Heart left ventricle (tissue), 16 donors: ENCODE results near the gene HIBADH. TPM values are rescaled to one million over a fixed set of nuclear protein-coding genes. Genes with fewer than 3 reads are reported as not detected.

ENCODE experiments used
- ATAC-seq, 4 donors: fragments of 200-7000 bp; cut with Tn5 transposase; one replicate each; pipeline ENCODE4 v1.9.1; 2020 to 2022; ENCODE audit warnings: moderate library complexity in 4 of 4, mild to moderate bottlenecking in 3 of 4, moderate number of reproducible peaks in 1 of 4
- DNase-seq, 5 donors: peaks; one replicate each; pipeline ENCODE4 v3.0.0-alpha.2; 2020
- H3K27ac ChIP-seq, 12 donors: fragments of 200-600 bp; sonication (generic) in 4 of 12; one replicate each; pipeline versions ENCODE4 v1.5.0 to v1.8.0; 2016 to 2022; ENCODE audit warnings: mild to moderate bottlenecking in 2 of 12
- H3K27me3 ChIP-seq, 9 donors: fragments of 200-600 bp; sonication (generic) in 2 of 9; one replicate each; pipeline versions ENCODE4 v1.5.1 to v1.8.0; 2016 to 2022; ENCODE audit warnings: mild to moderate bottlenecking in 3 of 9
- H3K36me3 ChIP-seq, 9 donors: fragments of 200-600 bp; sonication (generic) in 2 of 9; one replicate each; pipeline versions ENCODE4 v1.5.0 to v1.8.0; 2018 to 2022; ENCODE audit warnings: mild to moderate bottlenecking in 2 of 9
- H3K4me1 ChIP-seq, 12 donors: fragments of 200-600 bp; sonication (generic) in 4 of 12; one replicate each; pipeline versions ENCODE4 v1.5.0 to v1.8.0; 2016 to 2022; ENCODE audit warnings: mild to moderate bottlenecking in 3 of 12
- H3K4me3 ChIP-seq, 12 donors: fragments of 200-600 bp; sonication (generic) in 4 of 12; one replicate each; pipeline versions ENCODE4 v1.5.0 to v1.8.0; 2017 to 2022; ENCODE audit warnings: mild to moderate bottlenecking in 9 of 12, moderate library complexity in 4 of 12
- H3K9me3 ChIP-seq, 12 donors: fragments of 200-600 bp; sonication (generic) in 4 of 12; one replicate each; pipeline versions ENCODE4 v1.5.0 to v1.8.0; 2016 to 2022; ENCODE audit warnings: mild to moderate bottlenecking in 1 of 12
- CTCF ChIP-seq, 12 donors: fragments of 200-600 bp; sonication (generic) in 4 of 12; IDR thresholded peaks; one replicate each; pipeline versions ENCODE4 v1.5.0 to v1.8.0; 2018 to 2022; ENCODE audit warnings: antibody characterized with exemption in 12 of 12, mild to moderate bottlenecking in 5 of 12
- POLR2A ChIP-seq, 2 donors: fragments of 450-650 bp; IDR thresholded peaks; one replicate each; pipeline ENCODE4 v1.6.1; 2017; ENCODE audit warnings: antibody characterized with exemption in 2 of 2, mild to moderate bottlenecking in 2 of 2, moderate library complexity in 2 of 2
- WGBS, 4 donors: extraction: QIAGEN DNeasy Blood & Tissue Kit in 2 of 4; methylation state at CpG; one replicate each; pipeline versions ENCODE4 v1.1.5 to v1.1.7; 2013 to 2018; 5-methylcytosine and 5-hydroxymethylcytosine counted together
- intact Hi-C, 10 donors: fragments of 100-400 bp; cut with DNase I; formaldehyde crosslinking; loops; one replicate each; pipeline versions ENCODE4 v1.11.1 to v1.14.2; 2022
- polyA plus RNA-seq, 2 donors: library from polyadenylated mRNA; stranded (reverse); fragments of 200-250 nt; gene quantifications; one replicate each; pipeline ENCODE4 v1.2.3, GENCODE V29; 2013
- total RNA-seq, 9 donors: library from RNA; depleted of rRNA in 2 of 9; stranded (reverse); fragments of >200 nt in 2 of 9; fragmentation: NEBNext Ultra II Directional in 3 of 9; extraction: Animal tissue kit (Norgen Biotek cat#: 25700) in 3 of 9; gene quantifications; one replicate each; pipeline versions ENCODE4 v1.1.0 to v1.2.4, GENCODE V29; 2016 to 2023
- donor health status: ischemic (EF 13 %, LVEDD 7.1; RV severe dilation, severe dysfunction).
- donor health status: healthy with polysubstance abuse.
- donor health status: DM: no; HTN: yes; CAD: no.
- donor health status: DM: no; HTN: no; CAD: no.
- donor health status: ischemic (EF 25% LVEDD 6.9; RV normal size, moderate dysfunction).
- donor health status: ischemic (EF 25% LVEDD 5.7; RV mildly dilated, moderate dysfunction).
- donor health status: healthy.
- donor health status: DM: yes; HTN: yes; CAD: no.
- donor health status: ischemic (EF 35%, LVEDD 5.7; RV mildly dilated, moderate dysfunction).
- donor health status: nonischemic (EF 11% LVEDD 7.7; RV severe dilation, severe dysfunction).
- donor health status: DM: yes; HTN: yes; CAD: no.
- donor health status: PGD.
- donor health status: ischemic (EF 29% LVEDD 5.4; RV normal size, mild dysfunction).
- donor health status: nonischemic (EF 23%, LVEDD 6.1; RV moderate dilation, normal function).

The HIBADH gene
- total and polyA plus RNA-seq, 11 donors, result 34.4 to 107 (median 69.3) TPM

DNA sequence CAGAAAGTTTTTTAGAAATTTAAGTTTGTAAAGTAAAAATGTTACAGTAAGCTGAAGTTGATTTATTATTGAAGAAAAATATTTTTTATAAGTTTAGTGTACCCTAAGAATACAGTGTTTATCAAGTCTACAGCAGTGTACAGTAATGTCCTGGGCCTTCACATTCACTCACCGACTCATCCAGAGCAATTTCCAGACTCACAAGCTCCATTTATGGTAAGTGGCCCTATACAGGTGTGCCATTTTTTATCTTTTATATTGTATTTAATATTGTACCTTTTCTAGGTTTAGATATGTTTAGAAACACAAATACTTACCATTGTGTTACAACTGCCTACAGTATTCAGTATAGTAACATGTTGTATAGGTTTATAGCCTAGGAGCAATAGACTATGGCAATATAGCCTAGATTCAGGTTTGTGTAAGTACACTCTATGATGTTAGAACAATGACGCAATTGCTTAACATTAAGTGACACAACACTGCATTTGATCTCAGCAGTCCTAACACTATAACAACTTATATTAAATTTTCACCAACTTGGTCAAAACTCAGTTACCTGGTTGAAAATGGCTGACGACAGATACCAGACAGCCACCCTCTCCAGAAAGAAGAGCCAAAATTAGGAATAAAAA, 45.7 kb downstream of the HIBADH start:
- intact Hi-C loops, result no loop called here
- no peak for ATAC-seq
- WGBS, 4 donors, result 66 to 91% (median 76%) methylated on average over 3 of the region's 3 CpGs

GRCh38 chr7:27616186-27616491, 46.5 kb downstream of the HIBADH start:
- ATAC-seq (no peak), DNase-seq (no peak)
- WGBS, 4 donors, result 92 to 98% (median 94%) methylated on average over 2 of the region's 2 CpGs
- TF ChIP-seq CTCF (IDR thresholded peaks at IDR 0.05) (no peak), POLR2A (IDR thresholded peaks at IDR 0.05) (no peak)
- peaks cover 0 to 25% (median 3%) of the 10 kb centered on the region in 9 donors for H3K36me3 ChIP-seq
- H3K27me3 ChIP-seq, result no peaks in the 10 kb centered on the region
- peaks cover 0 to 29% (median 21%) of the 10 kb centered on the region in 12 donors for H3K9me3 ChIP-seq
- intact Hi-C loops, result no loop called here
- no peak overlapping the region for H3K4me3 ChIP-seq
- no peaks in the 10 kb centered on the region for H3K4me1 ChIP-seq
- no peak overlapping the region for H3K27ac ChIP-seq

More for the DNA sequence above, 45.7 kb downstream of the HIBADH start:
- Histone ChIP-seq H3K27me3 (no peaks in the 10 kb centered on the region), H3K4me3 (no peak overlapping the region), H3K4me1 (no peaks in the 10 kb centered on the region), H3K36me3 (peaks cover 0 to 32% (median 3%) of the 10 kb centered on the region in 9 donors), H3K27ac (no peak overlapping the region), H3K9me3 (peaks cover 0 to 38% (median 26%) of the 10 kb centered on the region in 12 donors)
- no peak for DNase-seq
- TF ChIP-seq POLR2A (IDR thresholded peaks at IDR 0.05) (no peak), CTCF (IDR thresholded peaks at IDR 0.05) (no peak)

DNA sequence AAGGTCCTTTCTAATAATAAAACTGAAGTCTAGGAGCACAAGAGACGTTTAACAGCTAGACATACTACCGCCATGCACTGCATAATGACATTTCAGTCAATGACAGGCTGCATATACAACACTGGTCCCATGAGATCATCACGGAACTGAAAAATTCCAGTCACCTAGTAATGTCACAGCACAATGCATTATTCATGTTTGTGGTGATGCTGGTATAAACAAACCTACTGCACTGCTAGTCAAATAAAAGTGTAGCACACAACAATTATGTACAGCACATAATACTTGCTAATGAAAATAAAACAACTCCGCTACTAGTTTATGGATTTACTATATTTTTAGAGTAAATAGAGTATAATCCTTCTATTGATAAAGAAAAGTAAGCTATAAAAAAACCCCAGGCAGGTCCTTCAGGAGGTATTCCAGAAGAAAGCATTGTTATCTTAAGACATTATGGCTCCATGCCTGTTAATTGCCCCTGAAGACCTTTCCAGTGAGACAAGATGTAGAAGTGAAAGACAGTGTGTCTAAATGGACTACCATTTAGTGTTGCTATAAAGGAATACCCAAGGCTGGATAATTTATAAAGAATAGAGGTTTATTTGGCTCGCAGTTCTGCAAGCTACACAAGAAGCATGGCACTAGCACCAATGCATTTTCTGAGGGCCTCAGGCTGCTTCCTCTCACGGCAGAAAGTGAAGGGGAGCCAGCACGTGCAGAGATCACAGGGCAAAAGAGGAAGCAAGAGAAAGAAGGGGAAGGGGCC, 47.1 kb downstream of the HIBADH start:
- H3K9me3 ChIP-seq, result peaks cover 0 to 24% (median 16%) of the 10 kb centered on the region in 12 donors
- no peak overlapping the region for H3K4me3 ChIP-seq
- no peaks in the 10 kb centered on the region for H3K4me1 ChIP-seq
- ATAC-seq, result no peak
- no peak for DNase-seq
- peaks cover 0 to 22% (median 3%) of the 10 kb centered on the region in 9 donors for H3K36me3 ChIP-seq
- H3K27me3 ChIP-seq, result no peaks in the 10 kb centered on the region
- H3K27ac ChIP-seq, result no peak overlapping the region
- TF ChIP-seq CTCF (IDR thresholded peaks at IDR 0.05), result no peak
- TF ChIP-seq POLR2A (IDR thresholded peaks at IDR 0.05), result no peak
- intact Hi-C loops, result no loop called here
- 91 to 93% (median 92%) methylated on average over 7 of the region's 7 CpGs for WGBS, 4 donors

DNA sequence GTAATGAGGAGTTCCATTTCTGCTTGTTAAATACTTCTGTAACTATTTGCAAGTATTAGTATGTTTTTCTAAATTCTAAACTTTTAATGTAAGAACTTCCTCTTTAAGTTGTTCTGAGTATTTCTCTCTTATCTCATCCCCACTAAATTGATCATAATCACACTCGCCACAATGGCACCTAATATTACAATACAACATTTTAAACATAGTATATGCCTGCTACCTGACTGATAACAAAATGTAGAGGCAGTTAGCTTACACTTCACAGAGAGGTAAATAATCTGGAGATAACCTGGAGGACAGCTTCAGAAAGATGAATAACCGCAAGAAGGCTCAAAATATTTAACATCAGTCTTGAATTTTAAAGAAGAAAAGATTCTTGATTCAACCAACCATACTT, 48.6 kb downstream of the HIBADH start:
- intact Hi-C loops, result no loop called here
- WGBS, 4 donors, result 92 to 96% (median 96%) methylated on average over 2 of the region's 2 CpGs

More for the DNA sequence above, 48.6 kb downstream of the HIBADH start:
- H3K4me3 ChIP-seq, result no peak overlapping the region
- H3K27me3 ChIP-seq, result no peaks in the 10 kb centered on the region
- DNase-seq, result no peak
- peaks cover 0 to under 1% (median 0%) of the 10 kb centered on the region in 12 donors for H3K4me1 ChIP-seq
- peaks cover 0 to 11% (median 3%) of the 10 kb centered on the region in 9 donors for H3K36me3 ChIP-seq
- H3K9me3 ChIP-seq, result peaks cover 0 to 9% (median 3%) of the 10 kb centered on the region in 12 donors
- TF ChIP-seq POLR2A (IDR thresholded peaks at IDR 0.05), result no peak
- TF ChIP-seq CTCF (IDR thresholded peaks at IDR 0.05), result no peak
- no peak for ATAC-seq
- H3K27ac ChIP-seq, result no peak overlapping the region
